Lower leg skin (tissue), 4 donors: ENCODE data around the gene BLNK. TPM values are rescaled to one million over a fixed set of nuclear protein-coding genes. Genes with fewer than 3 reads are reported as not detected.
"Not testable (repeated sequence)": the region's sequence is repeated elsewhere in the genome, so short reads cannot be mapped to it uniquely, and the experiment has no call there.

Experiments used
- DNase-seq, 2 donors: peaks; one replicate each; pipeline ENCODE4 v3.0.0-alpha.2; 2019; ENCODE audit warnings: low spot score in 2 of 2
- H3K4me3 ChIP-seq: fragments of 200-600 bp; sonication (generic); 2 replicates; pipeline ENCODE4 v1.5.1; 2017; ENCODE audit warnings: mild to moderate bottlenecking, low read depth; ENCODE audit not compliant: poor library complexity, severe bottlenecking
- CTCF ChIP-seq, 3 donors: fragments of 450-650 bp; IDR thresholded peaks; one replicate each; pipeline ENCODE4 v1.5.1; 2016; ENCODE audit warnings: antibody characterized with exemption in 3 of 3, mild to moderate bottlenecking in 3 of 3, moderate library complexity in 2 of 3
- POLR2A ChIP-seq, 2 donors: fragments of 450-650 bp; IDR thresholded peaks; one replicate each; pipeline ENCODE4 v1.6.1; 2016 to 2017; ENCODE audit warnings: antibody characterized with exemption in 2 of 2, mild to moderate bottlenecking in 1 of 2, moderate library complexity in 1 of 2
- WGBS, 2 donors: methylation state at CpG; one replicate each; pipeline ENCODE4 v1.1.5; 2018; 5-methylcytosine and 5-hydroxymethylcytosine counted together
- intact Hi-C: fragments of 100-400 bp; cut with DNase I; formaldehyde crosslinking; loops from one replicate; pipeline ENCODE4 v1.15.0; 2023; ENCODE audit warnings: low total_unique reads
- total RNA-seq, 4 donors: library from RNA; depleted of rRNA; stranded (reverse); fragments of >200 nt; gene quantifications; one replicate each; pipeline ENCODE4 v1.1.0, GENCODE V29; 2016

The BLNK gene
- total RNA-seq, 4 donors from 2014 or later, result 2.4 to 13.3 (median 7.7) TPM

GRCh38 chr10:96205580-96205979 is 65.8 kb downstream of the BLNK start:
- TF ChIP-seq CTCF (IDR thresholded peaks at IDR 0.05) (no peak), POLR2A (IDR thresholded peaks at IDR 0.05) (no peak)
- intact Hi-C loops, result no loop called here

GRCh38 chr10:96201525-96201924 is 69.8 kb downstream of the BLNK start:
- H3K4me3 ChIP-seq, result no peak overlapping the region
- TF ChIP-seq POLR2A (IDR thresholded peaks at IDR 0.05) (no peak), CTCF (IDR thresholded peaks at IDR 0.05) (no peak)
- DNase-seq, result no peak
- WGBS, 2 donors, result 72 to 80% methylated on average over 1 of the region's 1 CpG
- intact Hi-C loops, result no loop called here

More at GRCh38 chr10:96205580-96205979, 65.8 kb downstream of the BLNK start:
- DNase-seq, result no peak
- WGBS, 2 donors, result 96 to 100% methylated on average over 1 of the region's 1 CpG
- H3K4me3 ChIP-seq, result no peak overlapping the region

- H3K4me3 ChIP-seq, DNase-seq, intact Hi-C loops: not testable (repeated sequence)
- 77 to 93% methylated on average over 1 of the region's 1 CpG for WGBS, 2 donors
Observed at GRCh38 chr10:96189505-96189904, 81.9 kb downstream of the BLNK start.

GRCh38 chr10:96188916-96189315 is 82.5 kb downstream of the BLNK start:
- intact Hi-C loops, result no loop called here
- 78 to 92% methylated on average over 1 of the region's 1 CpG for WGBS, 2 donors
- no peak for TF ChIP-seq CTCF (IDR thresholded peaks at IDR 0.05)
- no peak for TF ChIP-seq POLR2A (IDR thresholded peaks at IDR 0.05)
- DNase-seq, result no peak
- H3K4me3 ChIP-seq, result no peak overlapping the region

- intact Hi-C loops, result no loop called here
- H3K4me3 ChIP-seq, result no peak overlapping the region
- DNase-seq, result no peak
- WGBS, 2 donors, result 80 to 85% methylated on average over 2 of the region's 2 CpGs
- TF ChIP-seq POLR2A (IDR thresholded peaks at IDR 0.05) (no peak), CTCF (IDR thresholded peaks at IDR 0.05) (no peak)
Observed at GRCh38 chr10:96188421-96188820, 82.9 kb downstream of the BLNK start.

GRCh38 chr10:96176985-96177384 is 94.4 kb downstream of the BLNK start:
- no peak overlapping the region for H3K4me3 ChIP-seq
- intact Hi-C loops, result no loop called here
- no peak for DNase-seq
- TF ChIP-seq CTCF (IDR thresholded peaks at IDR 0.05) (no peak), POLR2A (IDR thresholded peaks at IDR 0.05) (no peak)
- 93 to 98% methylated on average over 1 of the region's 1 CpG for WGBS, 2 donors
